Stimulated activated CD8-positive, alpha-beta memory T cell treated with anti-CD3 and anti-CD28 coated beads, Interleukin-12 subunit alpha, Interleukin-12 subunit beta, amount 100 ng/mL, for 24 hours (primary cell): ENCODE data around the gene ALAS1.
"Not testable (repeated sequence)": the region's sequence is repeated elsewhere in the genome, so short reads cannot be mapped to it uniquely, and the experiment has no call there.

Experiments used
- DNase-seq: peaks from one replicate; pipeline ENCODE4 v3.0.0-alpha.2; 2020; ENCODE audit errors: extremely low read depth

Gene ALAS1

DNA sequence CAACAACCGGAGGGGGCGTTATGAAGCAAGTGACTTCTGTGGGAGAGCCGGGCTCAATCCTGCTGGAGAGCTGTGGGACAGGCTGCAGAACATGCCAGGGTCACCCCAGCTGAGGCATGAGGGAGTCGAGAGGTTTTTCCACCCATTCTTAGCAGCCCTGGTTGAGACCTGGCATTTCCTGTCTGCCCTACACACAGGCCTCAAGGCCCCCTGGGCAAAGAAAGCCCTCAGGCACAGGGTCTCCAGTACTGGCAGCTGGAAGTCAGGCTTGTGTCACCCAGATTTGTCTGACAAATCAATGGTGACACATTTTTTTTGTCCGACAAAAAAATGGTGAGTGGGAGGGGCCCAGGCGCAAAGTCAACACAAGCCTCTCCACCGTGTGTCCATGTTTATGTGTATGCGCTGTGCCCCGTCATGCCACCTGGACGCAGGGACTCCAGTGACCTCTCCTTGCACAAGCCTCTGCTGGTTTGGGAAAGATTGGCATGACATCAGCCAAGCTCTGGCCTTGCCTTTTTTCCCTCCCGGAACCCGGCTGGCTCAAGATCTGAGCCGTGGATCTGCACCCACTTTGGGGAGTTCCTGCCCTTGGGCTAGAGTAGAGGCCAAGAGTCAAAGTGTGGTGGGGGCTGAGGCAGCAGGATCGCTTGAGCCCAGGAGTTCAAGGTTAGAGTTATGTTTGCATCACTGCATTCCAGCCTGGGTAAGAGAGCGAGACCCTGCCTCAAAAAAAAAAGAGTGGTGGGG lies 20.8 kb upstream of the ALAS1 start:
- DNase-seq = no peak

DNA sequence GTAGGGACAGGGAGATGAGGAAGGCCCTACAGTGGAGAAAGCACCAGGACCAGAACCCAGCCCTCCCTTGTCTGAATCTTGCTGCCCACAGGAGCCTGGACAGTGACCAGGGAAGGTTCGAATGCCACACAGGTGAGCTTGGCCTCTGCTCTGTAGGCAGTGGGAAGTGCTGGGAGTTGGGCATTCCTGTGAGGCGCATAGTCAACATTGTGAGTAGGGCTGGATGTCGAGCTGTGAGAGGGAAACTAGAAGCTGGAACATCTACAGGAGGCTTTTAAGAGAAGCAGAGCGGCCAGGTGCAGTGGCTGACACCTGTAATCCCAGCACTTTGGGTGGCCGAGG lies 20.3 kb upstream of the ALAS1 start:
- DNase-seq = no peak

DNA sequence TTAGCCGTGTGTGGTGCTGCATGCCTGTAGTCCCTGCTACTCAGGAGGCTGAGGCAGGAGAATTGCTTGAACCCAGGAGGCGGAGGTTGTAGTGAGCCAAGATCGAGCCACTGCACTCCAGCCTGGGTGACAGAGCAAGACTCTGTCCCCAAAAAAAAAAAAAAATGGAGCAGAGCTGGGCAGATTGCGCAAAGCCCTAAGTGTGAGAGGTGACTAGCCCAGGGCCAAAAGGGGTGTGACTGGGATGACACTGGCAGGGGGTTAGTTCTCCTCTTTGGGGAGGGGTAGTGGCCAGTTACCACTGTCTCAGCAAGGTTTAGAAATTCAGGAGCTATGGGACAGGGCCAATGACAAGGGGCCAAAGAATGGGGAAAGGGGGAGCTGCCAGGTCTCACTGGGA lies 19.8 kb upstream of the ALAS1 start:
- DNase-seq = not testable (repeated sequence)

DNA sequence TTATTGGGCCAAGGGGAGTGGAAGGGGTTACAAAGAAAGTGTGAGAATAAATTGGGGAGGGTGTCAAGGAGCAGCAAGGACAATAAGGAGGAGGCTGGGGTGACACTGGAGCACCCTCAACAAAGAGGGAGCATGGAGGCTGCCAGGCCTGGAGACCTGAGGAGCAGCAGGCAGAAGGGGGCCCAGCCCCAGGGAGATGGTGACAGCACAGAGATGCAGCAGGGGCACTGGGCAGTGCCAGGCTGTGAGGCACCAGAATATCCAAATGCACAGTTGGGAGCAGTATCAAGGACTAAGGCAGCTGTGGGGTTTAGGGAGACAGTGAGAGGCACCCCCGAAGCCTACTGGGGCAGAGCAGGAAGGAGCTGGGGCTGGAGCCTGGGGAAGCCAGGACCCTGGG lies 19.4 kb upstream of the ALAS1 start:
- no peak for DNase-seq

DNA sequence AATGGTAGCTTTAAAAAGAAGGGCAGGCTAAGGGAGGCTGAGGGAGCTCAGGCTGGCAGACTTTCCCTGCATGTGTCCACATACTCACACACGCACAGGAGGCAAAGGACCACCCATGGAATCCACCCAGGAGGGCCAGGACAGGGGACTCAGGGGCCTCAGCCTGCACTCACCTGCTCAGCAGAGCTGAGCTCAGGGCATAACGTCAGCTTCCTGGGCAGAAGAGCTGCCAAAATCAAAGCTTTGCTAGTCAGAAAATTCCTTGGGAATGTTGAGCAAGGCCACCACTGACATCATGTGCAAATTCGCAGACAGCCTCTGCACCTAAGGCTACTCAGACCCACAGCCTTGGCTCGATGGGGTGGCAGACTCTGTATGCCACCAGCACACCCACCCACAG lies 16.4 kb upstream of the ALAS1 start:
- DNase-seq = no peak

DNA sequence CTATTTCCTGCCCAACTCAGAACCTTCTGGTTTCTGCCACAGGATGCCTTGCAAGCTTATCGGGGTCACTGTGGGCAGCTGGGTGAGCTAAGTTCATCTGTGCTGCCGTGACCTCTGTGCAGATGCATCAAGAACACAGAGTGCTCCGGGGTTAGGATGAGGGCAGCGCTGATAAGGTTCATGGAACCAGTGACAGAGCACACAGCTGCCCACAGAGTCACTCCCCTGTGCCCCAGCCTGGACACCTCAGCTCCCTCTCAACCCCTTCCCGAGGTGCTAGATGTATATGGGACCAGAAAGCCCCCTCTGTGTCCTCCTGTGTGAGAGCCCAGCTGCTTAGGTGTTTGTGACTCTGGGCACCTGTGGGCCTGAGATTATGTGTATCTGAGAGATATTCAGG lies 15.8 kb upstream of the ALAS1 start:
- DNase-seq = no peak

DNA sequence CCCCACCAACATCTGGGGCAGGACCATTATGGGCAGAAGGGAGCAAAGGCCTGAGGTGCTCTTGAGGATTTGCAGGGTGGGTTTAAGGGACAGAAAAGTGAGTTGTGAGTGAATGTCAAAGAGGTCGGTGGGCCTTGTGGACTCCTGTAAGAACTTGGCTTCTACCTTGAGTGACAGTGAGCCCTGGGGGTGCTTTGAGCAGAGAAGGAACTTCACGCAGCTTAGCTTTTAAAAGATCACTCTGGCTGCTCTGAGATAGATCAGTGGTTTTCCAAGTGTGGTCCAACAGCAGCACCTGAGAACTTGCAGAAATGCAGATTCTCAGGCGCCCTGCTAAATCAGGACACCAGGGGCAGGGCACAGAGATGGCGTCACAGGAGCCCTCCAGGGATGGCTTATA lies 15.3 kb upstream of the ALAS1 start:
- DNase-seq = no peak

DNA sequence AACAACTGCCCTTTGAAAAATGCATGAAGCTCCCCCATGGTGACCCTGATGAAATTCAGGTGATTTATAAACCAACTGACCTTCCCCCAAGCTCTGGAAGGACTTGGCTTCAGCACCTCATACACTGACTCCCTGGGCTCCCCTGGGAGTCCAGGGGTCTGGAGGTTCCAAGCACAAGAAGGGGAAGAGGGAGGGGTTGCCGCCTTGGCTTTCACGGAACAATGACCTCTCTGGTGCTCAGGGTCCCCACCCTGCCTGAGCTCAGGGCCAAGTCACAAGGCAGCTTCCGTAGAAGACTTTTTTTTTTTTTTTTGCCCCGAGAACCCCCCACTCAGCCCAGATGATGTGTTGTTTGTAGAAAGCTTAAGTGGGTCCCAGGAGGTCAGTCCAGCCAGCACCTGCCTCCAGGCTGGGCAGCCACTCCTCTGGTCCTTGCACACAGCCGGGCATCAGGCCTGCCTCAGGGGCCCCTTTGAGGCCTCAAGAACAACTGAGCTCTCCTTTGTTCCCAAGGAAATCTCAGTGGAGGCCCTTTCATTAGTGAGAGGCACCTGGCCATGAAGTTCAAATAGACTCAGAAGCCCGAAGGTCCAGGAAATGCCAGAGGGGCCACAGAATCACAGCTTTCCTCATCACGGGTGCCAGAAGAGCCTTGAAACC lies 14.0 kb upstream of the ALAS1 start:
- no peak for DNase-seq

DNA sequence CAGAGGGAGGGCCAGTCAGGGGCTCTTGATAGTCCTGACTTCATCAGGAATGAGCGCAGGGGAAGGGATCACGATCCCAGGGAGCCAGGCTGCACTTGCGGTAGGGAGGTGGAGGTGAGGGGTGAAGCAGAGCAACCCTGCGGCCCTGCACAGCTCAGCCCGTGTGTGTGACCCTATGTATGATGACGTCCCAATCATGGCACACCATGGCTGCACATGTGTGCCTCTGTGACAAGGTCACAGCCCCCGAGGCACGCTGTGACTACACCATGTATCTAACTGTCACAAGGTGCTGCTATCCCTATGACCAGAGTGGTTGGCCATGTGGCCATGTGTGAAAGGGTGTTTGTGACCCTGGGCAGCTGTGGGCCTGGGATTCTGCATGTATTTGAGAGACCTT lies 13.3 kb upstream of the ALAS1 start:
- no peak for DNase-seq

DNA sequence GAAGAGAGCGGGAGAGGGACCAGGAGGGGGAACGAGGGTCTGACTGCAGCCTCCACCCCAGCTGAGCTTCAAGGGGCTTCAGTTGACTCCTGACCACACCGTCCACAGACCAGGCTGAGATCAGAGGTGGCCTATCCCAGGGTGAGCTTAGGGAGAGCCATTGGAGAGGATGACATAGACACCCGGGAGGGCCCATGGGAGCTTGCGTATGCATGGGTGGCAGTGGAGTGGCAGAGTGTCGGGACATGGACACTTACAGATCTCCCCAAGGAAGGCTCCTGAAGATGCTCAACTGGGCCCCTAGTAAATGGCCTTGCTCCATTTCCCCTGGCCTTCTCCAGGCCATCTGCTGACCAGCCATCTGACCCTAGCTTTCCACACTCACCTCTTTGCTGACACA lies 12.6 kb upstream of the ALAS1 start:
- DNase-seq = no peak

DNA sequence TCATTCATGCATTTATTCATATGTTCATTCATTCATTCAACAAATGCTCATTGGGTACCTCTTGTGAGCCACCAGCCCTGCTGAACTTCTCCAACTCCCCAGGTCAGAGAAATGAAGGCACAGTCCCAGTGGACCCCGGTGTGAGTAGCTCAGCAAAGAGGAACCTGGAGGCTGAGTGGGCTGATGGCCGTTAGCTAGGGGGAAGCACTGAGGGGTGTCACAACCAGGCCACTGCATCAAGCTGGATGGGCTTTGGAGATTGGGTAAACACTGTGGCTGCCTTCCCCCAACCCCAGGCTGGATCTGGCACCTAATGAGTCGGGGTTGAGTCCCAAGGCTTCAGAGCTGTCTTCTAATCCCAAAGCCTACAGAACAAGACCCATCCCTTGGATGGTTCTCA lies 12.1 kb upstream of the ALAS1 start:
- no peak for DNase-seq

DNA sequence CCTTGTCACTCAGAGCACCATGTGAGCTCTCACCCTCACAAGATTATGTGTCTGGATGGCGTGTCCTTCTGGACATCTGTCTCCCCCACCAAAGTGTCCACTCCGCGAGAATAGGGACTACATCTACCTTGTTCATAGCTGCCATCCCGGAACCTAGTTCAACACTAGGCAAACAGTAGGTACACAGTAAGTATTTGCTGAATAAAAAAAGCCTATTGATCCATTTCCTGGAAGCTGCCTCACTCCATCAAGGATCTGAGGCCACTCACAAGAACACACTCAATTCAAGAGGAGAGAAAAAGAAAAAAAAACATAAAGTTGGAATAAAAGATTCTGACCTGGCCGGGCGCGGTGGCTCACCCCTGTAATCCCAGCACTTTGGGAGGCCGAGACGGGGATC lies 11.2 kb upstream of the ALAS1 start:
- no peak for DNase-seq

DNA sequence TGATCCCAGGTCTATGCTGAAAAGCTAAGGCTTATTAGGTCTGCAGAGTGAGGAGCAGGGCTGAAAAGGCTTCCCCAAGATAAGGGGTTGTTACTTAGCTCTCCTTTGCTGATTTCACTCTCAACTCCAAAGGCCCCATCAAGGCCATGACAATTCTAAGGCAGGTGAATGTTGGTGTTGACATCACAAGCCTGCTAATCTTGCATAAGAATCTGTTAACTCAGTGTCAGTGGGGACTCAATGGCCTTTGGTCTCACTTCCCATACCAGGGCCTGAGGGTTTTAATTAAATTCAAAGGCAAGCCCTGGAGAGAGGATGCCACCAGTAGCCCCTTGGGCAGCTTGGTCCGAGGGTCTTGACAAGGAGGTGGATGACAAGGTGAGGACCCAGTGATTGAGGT lies 9.4 kb upstream of the ALAS1 start:
- no peak for DNase-seq

DNA sequence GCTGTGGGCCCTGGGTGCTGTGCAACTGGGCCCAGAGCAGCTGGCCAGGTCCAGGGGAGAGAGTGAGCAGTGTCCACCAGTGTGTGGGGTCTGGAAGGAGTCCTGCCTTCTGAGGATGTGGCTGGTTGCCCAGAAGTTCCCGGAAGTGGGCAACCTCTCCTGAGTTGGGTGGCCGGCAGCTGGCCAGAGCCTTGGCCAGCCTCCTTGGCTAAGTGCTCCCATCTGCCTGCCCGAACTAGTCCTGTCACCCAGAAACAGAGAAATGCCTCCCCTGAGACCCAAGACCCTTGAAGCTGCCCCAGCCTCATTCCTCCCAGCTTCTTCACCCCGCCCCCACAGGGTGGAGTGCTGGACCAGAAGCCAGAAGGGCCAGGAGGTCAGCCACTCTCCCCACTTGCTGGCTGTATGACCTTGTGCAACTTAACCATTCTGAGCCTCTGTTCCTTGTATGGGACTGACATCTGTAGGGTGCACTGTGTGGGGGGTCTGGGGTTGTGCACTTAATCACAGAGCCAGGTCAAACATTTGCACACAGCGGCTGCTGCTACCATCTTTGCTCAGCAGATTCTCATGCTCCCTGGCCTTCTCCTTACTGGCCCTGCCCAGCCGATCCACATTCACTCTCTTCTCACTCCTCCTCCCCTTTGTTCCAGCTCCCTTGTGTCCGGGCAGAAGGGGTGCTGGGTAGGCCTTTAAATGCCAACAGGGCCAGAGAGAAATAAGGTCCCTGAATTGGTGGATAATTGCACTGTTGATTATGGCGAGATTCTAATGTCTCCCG lies 7.5 kb upstream of the ALAS1 start:
- no peak for DNase-seq

DNA sequence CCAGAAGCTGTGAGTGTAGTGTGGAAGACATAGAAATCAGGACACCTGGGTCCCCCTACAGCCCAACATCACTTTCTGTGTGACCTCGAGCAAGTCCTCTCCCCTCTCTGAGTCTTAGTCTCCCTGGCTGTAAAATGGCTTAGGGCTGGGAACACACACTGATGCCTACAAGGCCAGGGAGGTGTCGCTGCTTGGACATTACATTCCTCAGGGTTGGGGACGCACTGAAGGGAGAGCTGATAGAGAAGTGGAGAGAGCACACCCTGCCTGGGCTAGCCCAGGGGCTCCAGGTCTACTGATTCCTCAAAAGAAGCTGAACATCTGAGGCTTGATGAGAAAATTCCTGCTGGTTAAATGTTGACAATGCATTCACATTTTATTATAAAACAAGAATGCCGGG lies 6.3 kb upstream of the ALAS1 start:
- DNase-seq = no peak

DNA sequence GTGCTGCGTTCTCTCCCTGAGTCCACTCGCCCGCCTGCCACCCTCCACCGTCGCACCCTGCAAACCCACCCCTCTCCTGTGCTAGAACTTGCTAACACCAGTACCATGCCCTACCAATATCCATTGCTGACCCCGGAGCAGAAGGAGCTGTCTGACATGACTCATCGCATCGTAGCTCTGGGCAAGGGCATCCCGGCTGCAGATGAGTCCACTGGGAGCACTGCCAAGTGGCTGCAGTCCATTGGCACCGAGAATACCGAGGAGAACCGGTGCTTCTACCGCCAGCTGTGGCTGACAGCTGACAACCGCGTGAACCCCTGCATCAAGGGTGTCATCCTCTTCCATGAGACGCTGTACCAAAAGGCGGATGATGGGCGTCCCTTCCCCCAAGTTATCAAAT lies 4.9 kb upstream of the ALAS1 start:
- no peak for DNase-seq

DNA sequence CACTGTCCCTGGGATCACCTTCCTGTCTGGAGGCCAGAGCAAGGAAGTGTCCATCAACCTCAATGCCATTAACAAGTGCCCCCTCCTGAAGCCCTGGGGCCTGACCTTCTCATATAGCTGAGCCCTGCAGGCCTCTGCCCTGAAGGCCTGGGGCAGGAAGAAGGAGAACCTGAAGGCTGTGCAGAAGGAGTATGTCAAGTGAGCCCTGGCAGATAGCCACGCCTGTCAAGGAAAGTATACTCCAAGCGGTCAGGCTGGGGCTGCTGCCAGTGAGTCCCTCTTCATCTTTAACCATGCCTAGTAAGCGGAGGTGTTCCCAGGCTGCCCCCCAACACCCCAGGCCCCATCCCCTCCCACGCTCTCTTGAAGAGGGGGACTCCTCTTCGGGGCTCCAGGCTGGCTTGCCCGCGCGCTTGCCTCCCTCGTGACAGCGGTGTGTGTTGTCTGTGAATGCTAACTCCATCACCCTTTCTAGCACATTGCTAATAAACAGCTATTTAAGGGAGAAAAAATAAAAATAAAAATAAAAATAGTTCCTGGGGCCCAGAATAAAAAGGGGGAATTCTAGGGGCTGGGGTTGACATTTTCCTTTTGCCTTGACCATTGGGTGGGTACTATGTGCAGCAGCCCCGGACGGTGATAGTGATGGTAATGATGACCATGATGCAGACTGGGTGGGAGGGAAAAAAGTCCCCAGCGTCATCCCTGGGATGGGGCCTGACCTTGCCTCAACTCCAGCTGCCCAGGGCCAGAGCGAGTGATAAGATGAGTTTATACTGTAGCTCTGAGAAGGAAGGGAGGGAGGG lies 3.3 kb upstream of the ALAS1 start:
- no peak for DNase-seq

DNA sequence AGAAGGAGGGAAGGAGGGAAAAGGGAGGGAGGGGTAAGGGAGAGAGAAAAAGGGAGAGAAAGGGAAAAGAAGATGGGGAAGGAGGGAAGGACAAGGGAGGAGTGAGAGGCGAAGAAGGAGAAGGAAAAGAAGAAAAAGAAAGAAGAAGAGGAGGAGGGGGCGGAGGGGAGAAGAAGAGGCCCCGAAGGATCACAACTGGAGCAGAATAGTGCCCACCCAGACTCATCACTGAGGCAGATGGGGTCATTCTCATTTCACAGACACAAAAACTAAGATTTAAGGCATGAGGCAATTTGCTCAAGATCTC lies 2.7 kb upstream of the ALAS1 start:
- DNase-seq = no peak

DNA sequence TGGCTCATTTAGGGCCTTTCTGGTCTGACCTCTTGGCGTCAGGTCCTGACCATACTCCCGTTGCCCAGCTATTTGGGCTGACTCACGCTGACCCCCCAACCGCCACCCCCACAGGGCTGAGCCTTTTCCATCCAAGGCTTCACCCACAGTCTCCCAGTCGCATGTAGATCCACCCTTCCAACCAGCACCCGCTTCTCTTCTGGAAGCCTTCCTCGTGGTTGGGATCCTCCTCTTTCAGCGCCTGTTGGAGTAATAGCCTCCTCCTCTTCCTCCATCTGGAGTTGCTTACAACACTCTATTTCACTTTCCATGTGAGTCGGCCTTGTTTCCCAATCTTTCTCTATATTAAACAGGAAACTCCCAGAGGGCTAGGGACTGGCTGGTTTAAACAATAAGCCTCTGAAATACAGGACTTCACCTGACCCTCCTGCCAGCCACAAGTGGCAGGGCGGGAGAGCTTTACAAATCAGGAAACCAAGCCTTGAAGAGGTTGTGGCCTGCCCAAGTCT lies 2.1 kb upstream of the ALAS1 start:
- DNase-seq = no peak

DNA sequence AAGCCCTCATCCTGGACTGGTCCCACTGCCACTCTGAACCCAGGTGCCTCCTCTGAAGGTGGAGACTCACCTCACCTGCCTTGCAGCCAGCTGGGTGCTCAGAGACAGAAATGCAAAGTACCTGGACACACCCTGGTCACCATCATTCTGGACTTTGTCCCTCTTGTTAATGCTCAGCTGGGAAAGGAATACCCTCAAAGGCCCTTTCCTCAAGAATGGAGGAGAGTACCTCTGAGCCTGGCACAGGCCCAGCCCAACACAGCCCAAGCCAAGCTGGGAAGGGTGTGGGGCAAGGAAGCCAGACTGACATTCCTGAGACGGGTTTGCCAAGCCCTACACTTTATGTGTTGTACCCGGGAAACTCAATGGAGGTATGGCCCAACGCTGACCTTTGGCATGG lies 983 bp upstream of the ALAS1 start:
- DNase-seq = no peak

DNA sequence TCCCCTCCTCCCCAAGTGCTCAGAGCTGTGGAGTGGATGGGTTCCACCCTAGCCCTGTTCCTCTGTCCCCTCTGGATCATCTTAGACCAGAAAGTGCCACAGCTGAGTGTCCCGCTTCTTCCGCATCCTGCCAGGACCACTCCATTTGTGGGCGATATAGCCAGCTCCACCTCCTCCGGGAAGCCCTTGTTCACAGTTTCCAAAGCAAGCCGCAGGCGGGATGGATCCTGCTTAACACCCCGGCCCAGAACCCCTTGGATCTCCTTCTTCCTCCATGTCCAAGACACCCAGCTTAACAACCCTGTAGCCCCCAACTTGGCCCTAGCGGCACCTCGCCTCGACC lies 490 bp upstream of the ALAS1 start:
- no peak for DNase-seq
